Measurements from ENCODE around the gene THBS3. TPM values are rescaled to one million over a fixed set of nuclear protein-coding genes. Genes with fewer than 3 reads are reported as not detected.

THBS3 gene
- total and polyA plus RNA-seq, 9 of the 15 experiments (the other 6 are each of a cell fraction or from before 2014, with no cell fraction given), result 0.59 to 8.3 (median 3.2) TPM

DNA sequence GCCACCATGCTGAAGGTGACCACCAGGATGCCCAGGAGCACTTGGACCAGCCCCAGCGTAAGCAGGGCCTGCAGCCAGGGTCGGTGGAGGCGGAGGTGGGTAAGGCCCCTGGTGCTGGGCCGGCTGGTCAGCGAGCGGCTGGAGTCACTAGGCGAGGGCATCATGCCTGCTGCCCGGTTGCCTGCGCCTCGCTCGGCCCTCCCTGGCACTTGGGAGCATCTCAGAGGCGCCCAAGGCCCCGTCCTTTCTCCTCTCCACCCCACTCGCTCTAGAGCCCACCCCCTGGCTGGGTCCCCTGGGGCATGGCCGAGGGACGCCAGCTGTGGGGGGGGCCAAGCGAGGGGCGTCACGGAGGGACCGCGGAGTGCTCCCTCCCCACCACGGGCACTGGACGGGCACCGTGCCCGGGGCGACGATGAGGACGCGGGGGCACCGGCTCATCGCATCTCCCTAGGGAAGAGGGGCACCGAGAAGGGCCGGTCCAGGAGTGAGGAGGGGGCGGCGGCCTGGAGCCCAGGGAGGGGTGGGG lies 47.1 kb upstream of the THBS3 start (continued):
- TF ChIP-seq, protein P1, sequence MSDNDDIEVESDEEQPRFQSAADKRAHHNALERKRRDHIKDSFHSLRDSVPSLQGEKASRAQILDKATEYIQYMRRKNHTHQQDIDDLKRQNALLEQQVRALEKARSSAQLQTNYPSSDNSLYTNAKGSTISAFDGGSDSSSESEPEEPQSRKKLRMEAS (CRISPR knock-in tag; IDR thresholded peaks at IDR 0.05), result 0 out of 2 replicates have a peak, but pooled peaks have one; percentile 2
- TF ChIP-seq, protein P2, sequence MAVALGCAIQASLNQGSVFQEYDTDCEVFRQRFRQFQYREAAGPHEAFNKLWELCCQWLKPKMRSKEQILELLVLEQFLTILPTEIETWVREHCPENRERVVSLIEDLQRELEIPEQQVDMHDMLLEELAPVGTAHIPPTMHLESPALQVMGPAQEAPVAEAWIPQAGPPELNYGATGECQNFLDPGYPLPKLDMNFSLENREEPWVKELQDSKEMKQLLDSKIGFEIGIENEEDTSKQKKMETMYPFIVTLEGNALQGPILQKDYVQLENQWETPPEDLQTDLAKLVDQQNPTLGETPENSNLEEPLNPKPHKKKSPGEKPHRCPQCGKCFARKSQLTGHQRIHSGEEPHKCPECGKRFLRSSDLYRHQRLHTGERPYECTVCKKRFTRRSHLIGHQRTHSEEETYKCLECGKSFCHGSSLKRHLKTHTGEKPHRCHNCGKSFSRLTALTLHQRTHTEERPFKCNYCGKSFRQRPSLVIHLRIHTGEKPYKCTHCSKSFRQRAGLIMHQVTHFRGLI (CRISPR knock-in tag; IDR thresholded peaks at IDR 0.05), result no peak
- TF ChIP-seq ZNF263 (CRISPR knock-in tag; IDR thresholded peaks at IDR 0.05; ENCODE audit: borderline replicate concordance), result peak; percentile 46; the same call in 1 of the 2 replicates
- TF ChIP-seq, protein P3, sequence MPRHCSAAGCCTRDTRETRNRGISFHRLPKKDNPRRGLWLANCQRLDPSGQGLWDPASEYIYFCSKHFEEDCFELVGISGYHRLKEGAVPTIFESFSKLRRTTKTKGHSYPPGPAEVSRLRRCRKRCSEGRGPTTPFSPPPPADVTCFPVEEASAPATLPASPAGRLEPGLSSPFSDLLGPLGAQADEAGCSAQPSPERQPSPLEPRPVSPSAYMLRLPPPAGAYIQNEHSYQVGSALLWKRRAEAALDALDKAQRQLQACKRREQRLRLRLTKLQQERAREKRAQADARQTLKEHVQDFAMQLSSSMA (CRISPR knock-in tag; IDR thresholded peaks at IDR 0.05), result no peak
- no peak for TF ChIP-seq HINFP (tag; conservative IDR thresholded peaks at IDR 0.05; ENCODE audit: low read depth)
- peak; percentile 8 for TF ChIP-seq RBM22 (IDR thresholded peaks at IDR 0.05; ENCODE audit: low read depth, low read length, poor library complexity, severe bottlenecking)
- TF ChIP-seq SMARCB1 (IDR thresholded peaks at IDR 0.05; ENCODE audit: insufficient read length, low read depth), result no peak
- TF ChIP-seq NFXL1 (CRISPR knock-in tag; IDR thresholded peaks at IDR 0.05), result no peak
- no peak; the same call in 1 of the 2 replicates for TF ChIP-seq ARID4B (CRISPR knock-in tag; IDR thresholded peaks at IDR 0.05)
- TF ChIP-seq ZNF740 (CRISPR knock-in tag; IDR thresholded peaks at IDR 0.05), result 0 out of 2 replicates have a peak, but pooled peaks have one; percentile 12
- no peak for TF ChIP-seq ZNF740 (tag; IDR thresholded peaks at IDR 0.05)
- TF ChIP-seq C11orf30 (IDR thresholded peaks at IDR 0.05; ENCODE audit: low read depth), result no peak
- TF ChIP-seq LCOR (CRISPR knock-in tag; IDR thresholded peaks at IDR 0.05), result no peak
- TF ChIP-seq NCOR1 (IDR thresholded peaks at IDR 0.05), result no peak
